IMR-90 (cell line): ENCODE data around the gene TMEM259.

Source experiments
- BHLHE40 ChIP-seq: fragments of 150-350 bp; IDR thresholded peaks from 2 replicates; pipeline ENCODE4 v1.6.1; 2016; ENCODE audit warnings: mild to moderate bottlenecking, low read depth, low read length
- CEBPB ChIP-seq: IDR thresholded peaks from 2 replicates; pipeline ENCODE4 v1.6.1; 2012; ENCODE audit warnings: low read depth, low read length, improper control_type of control experiment
- FOS ChIP-seq: fragments of 150-350 bp; IDR thresholded peaks from 2 replicates; pipeline ENCODE4 v1.6.1; 2016; ENCODE audit warnings: low read depth, low read length
- MXI1 ChIP-seq: IDR thresholded peaks from 2 replicates; pipeline ENCODE4 v1.6.1; 2012; ENCODE audit warnings: low read depth, mild to moderate bottlenecking, low read length, moderate library complexity, borderline replicate concordance
- NFE2L2 ChIP-seq: fragments of 150-350 bp; IDR thresholded peaks from 2 replicates; pipeline ENCODE4 v1.6.1; 2016; ENCODE audit warnings: low read depth, mild to moderate bottlenecking, low read length
- POLR2A ChIP-seq: IDR thresholded peaks from 2 replicates; pipeline ENCODE4 v1.6.1; 2012; ENCODE audit warnings: mild to moderate bottlenecking, low read depth, low read length
- RAD21 ChIP-seq: IDR thresholded peaks from 2 replicates; pipeline ENCODE4 v1.6.1; 2012; ENCODE audit warnings: low read length, improper control_type of control experiment
- RCOR1 ChIP-seq: IDR thresholded peaks from 2 replicates; pipeline ENCODE4 v1.6.1; 2012; ENCODE audit warnings: mild to moderate bottlenecking, low read length, improper control_type of control experiment; ENCODE audit not compliant: insufficient replicate concordance
- SMC3 ChIP-seq: fragments of 150-350 bp; IDR thresholded peaks from 2 replicates; pipeline ENCODE4 v1.6.1; 2016; ENCODE audit warnings: low read depth, mild to moderate bottlenecking, antibody characterized with exemption, low read length, moderate library complexity
- TF ChIP-seq, protein P1 (sequence below): conservative IDR thresholded peaks from 2 replicates; pipeline ENCODE4 v1.5.1; 2012; ENCODE audit warnings: mild to moderate bottlenecking, low read depth, low read length, improper control_type of control experiment
- TF ChIP-seq, protein P2 (sequence below): fragments of 150-350 bp; IDR thresholded peaks from 2 replicates; pipeline ENCODE4 v1.6.1; 2017; ENCODE audit warnings: mild to moderate bottlenecking, antibody characterized with exemption, low read length, low read depth
- TF ChIP-seq, protein P3 (sequence below): fragments of 150-350 bp; IDR thresholded peaks from 2 replicates; pipeline ENCODE4 v1.6.1; 2016; ENCODE audit warnings: low read depth, mild to moderate bottlenecking, low read length, moderate library complexity, borderline replicate concordance

DNA sequence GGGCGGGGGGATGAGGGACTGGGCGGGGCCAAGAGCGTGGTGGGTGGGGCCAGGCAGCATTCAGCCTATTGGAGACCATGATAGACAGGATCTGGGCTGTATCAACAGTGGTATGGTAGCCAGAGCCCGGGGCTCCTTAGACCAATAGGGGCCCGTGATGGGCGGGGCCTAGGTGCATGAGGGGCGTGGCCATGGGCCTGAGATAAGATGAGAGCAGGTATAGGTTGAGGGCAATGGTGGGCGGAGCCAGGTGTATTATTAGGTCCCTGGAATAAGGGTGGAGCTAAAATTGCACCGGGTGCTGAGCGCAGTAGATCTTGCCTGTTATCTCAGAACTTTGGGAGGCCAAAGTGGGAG, 24.3 kb upstream of the TMEM259 start:
- TF ChIP-seq, protein P1, sequence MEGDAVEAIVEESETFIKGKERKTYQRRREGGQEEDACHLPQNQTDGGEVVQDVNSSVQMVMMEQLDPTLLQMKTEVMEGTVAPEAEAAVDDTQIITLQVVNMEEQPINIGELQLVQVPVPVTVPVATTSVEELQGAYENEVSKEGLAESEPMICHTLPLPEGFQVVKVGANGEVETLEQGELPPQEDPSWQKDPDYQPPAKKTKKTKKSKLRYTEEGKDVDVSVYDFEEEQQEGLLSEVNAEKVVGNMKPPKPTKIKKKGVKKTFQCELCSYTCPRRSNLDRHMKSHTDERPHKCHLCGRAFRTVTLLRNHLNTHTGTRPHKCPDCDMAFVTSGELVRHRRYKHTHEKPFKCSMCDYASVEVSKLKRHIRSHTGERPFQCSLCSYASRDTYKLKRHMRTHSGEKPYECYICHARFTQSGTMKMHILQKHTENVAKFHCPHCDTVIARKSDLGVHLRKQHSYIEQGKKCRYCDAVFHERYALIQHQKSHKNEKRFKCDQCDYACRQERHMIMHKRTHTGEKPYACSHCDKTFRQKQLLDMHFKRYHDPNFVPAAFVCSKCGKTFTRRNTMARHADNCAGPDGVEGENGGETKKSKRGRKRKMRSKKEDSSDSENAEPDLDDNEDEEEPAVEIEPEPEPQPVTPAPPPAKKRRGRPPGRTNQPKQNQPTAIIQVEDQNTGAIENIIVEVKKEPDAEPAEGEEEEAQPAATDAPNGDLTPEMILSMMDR, result no peak
- TF ChIP-seq MXI1, result no peak
- TF ChIP-seq POLR2A, result no peak
- no peak for TF ChIP-seq BHLHE40
- TF ChIP-seq NFE2L2, result no peak
- no peak for TF ChIP-seq CEBPB
- TF ChIP-seq, protein P2, sequence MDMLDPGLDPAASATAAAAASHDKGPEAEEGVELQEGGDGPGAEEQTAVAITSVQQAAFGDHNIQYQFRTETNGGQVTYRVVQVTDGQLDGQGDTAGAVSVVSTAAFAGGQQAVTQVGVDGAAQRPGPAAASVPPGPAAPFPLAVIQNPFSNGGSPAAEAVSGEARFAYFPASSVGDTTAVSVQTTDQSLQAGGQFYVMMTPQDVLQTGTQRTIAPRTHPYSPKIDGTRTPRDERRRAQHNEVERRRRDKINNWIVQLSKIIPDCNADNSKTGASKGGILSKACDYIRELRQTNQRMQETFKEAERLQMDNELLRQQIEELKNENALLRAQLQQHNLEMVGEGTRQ, result no peak
- TF ChIP-seq RCOR1, result no peak
- TF ChIP-seq RAD21, result no peak
- no peak for TF ChIP-seq SMC3
- TF ChIP-seq, protein P3, sequence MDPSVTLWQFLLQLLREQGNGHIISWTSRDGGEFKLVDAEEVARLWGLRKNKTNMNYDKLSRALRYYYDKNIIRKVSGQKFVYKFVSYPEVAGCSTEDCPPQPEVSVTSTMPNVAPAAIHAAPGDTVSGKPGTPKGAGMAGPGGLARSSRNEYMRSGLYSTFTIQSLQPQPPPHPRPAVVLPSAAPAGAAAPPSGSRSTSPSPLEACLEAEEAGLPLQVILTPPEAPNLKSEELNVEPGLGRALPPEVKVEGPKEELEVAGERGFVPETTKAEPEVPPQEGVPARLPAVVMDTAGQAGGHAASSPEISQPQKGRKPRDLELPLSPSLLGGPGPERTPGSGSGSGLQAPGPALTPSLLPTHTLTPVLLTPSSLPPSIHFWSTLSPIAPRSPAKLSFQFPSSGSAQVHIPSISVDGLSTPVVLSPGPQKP, result no peak
- TF ChIP-seq FOS, result no peak
